GM21360 (cell line): ENCODE measurements around the gene C1QTNF8.

ENCODE experiments used
- ATAC-seq: cut with Tn5 transposase; IDR thresholded peaks from one replicate; pipeline ENCODE4 v1.9.1; 2021; ENCODE audit warnings: mild to moderate bottlenecking, moderate library complexity; ENCODE audit not compliant: unreplicated experiment

Gene C1QTNF8, protein sequence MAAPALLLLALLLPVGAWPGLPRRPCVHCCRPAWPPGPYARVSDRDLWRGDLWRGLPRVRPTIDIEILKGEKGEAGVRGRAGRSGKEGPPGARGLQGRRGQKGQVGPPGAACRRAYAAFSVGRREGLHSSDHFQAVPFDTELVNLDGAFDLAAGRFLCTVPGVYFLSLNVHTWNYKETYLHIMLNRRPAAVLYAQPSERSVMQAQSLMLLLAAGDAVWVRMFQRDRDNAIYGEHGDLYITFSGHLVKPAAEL

DNA sequence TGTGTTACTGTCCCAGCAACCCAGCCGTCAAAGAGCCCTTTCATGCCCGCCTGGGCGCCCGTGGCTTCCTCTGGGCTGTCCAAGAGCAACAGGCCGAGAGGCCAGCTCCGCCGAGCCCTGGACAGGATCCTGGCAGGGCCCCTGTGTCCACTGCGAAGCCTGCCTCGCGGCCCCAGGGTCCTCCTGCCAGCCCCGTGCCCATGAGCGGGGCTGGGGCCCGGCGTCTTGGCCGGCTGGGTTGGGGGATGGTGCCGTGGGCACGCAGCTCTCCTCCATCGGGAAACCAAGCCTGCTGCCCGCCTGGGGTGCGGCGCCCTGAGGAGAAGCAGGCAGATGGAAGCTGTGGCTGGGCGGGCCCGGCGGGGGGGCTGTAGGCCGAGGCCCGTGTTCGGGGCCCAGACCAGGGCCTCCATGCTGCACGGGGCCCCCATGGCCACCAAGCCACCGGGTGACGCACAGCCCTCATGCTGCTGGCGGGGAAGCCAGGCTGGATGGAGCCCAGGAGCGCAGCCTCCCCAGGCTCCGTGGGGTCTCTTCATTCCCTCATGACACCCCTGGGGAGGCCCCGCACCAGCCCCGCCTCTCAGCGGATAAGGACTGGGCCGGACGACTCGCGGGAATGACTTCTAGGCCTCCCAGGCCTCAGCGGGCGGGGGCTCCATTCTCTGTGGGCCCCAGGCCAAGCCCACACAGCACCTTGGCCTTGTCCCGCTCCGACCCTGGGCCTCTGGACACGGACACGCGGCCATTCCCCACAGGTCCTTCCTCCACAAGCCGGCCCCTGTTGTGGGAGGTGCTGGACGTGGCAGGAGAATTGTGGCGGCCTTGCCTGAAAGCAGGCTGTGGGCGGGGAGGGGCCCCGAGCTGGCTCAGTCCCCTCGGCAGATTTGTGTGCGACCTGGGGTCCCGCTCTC is at the start of gene C1QTNF8:
Gene C1QTNF8 (minus strand): TSS at position 76 of the 914 bp plus-strand sequence. CDS start 1,322 bp downstream, outside the sequence.
- no peak for ATAC-seq

DNA sequence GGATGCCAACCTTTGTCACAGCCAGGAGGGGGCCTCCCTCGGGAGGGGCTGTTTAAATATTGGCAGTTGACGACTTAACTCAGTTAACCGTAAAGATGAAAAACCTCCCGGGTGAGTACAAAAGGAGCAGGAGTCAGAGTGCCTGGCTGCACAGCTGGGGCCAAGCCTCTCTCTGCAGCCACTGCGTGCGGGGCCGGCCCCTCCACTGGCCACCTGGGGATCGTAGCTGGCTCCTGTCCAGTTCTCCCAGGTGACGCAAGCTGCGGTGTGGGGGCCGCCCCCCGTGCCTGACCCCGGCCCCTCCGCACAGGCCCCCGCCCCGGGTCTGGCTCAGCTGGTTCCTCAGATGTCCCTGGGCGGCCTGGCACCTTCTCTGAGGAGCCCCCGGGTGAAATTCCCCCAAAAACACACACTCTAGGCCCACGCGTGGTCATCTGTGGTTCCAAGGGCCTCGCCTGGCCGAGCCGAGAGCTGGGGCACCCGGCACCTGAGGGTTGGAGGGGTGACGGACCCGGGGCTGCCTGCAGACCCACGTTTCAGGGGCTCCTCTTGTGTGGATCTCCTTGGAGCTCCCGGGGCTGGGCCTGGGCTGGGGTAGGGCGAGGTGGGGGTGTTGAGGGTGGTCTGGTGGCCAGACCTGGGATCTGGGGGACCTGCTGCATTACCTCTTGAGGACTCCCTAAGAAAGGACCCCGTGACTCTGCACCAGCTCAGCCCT is 49.5 kb upstream of the C1QTNF8 start:
- ATAC-seq = no peak

GRCh38 chr16:1144476-1145382 is 48.7 kb upstream of the C1QTNF8 start:
- ATAC-seq = no peak

DNA sequence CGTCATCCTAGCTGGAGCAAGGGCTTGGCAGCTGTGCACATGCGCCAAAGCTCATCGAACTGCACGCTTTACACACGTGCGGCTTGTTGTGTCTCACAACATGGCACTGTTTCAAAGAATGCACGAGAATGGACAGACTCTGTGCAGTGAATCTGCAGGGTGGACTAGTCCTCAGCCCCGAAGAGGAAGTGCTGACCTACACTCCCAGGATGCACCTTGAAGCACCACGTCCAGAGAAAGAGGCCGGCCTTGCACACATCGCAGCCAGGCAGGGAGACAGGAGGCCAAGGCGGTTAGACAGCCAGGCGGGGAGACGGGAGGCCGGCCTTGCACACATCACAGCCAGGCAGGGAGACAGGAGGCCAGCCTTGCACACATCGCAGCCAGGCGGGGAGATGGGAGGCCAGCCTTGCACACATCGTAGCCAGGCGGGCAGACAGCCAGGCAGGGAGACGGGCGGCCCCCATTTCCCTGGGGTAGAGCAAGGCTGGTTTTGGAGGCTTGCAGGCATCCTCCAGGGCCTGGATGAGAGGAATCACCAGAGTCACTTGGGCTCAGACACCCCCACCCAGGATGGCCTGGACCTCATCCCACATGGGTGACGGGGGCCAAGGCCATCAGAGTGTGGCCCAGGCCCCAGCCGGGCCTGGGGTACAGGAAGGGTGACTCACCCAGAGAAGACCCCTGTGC is 47.9 kb upstream of the C1QTNF8 start:
- no peak for ATAC-seq

GRCh38 chr16:1142911-1143310 is 46.9 kb upstream of the C1QTNF8 start:
- ATAC-seq = no peak

DNA sequence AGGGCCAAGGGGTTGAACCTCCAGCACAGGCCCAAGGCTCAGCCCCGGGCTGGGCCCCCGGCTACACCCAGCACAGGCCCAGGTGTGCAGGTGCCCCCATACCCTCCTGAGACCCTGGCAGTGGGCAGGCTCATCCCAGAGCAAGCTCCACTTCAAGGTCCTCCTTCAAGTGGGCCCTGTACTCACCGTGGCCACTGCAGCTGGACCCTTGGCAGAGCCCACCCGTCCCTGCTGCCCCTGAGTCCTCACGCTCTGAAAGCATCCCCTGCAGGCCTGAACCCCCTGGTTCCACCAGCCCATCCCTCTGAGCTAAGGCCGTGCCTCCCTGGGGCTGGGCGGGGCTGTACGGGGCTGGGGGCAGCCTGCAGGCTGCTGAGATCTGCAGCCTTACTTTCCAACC is 45.7 kb upstream of the C1QTNF8 start:
- ATAC-seq = no peak

- ATAC-seq = no peak
Observed at GRCh38 chr16:1141191-1141590, 45.1 kb upstream of the C1QTNF8 start.

DNA sequence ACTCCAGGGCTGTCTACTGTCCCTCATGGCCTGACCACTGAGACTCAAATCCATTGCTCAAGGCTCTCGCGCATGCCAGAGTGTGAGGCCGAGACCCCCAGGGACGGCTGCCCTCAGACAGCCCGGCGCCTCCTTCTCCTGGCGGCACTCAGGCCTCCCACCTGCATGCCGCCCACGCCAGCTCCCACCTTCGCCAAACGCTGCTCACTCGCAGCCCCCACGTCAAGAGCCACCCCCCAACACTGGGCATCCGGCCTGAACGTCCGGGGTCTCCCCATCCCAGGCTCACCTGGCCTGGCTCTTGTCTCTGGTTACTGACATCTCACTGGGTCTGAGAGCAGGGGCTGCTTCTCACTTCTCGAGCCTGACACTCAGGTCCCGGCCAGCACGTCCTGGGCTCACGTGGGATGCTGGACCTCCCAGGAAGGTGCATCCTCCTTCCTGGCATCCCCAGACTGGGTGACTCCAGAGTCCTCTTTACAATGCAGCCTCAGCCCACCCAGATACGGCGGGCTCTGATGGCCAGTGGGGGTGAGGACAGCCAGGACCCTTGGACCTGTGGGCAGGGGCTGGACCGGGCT is 44.6 kb upstream of the C1QTNF8 start:
- ATAC-seq = no peak

DNA sequence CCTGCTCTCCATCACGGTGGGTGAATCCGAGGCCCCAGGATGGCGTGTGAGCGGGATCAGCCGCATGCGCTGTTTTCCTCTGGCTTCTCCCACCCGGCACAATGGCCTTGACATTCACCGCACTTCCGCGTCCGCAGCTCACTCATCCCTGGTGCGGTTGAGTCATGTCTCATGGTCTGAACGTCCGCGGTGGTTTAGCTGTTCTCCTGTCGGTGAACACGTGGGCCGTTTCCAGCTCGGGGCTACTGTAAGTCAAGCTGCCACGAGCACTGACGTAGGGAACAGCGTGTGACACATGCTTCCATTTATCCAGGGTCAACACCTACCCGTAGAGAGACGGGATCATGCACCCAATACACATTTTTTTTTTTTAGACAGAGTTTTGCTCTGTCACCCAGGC is 41.6 kb upstream of the C1QTNF8 start:
- no peak for ATAC-seq

GRCh38 chr16:1135459-1135825 is 39.4 kb upstream of the C1QTNF8 start:
- no peak for ATAC-seq

- ATAC-seq = no peak
Observed at GRCh38 chr16:1134776-1135458, 38.9 kb upstream of the C1QTNF8 start.

- ATAC-seq = no peak
Observed at GRCh38 chr16:1133810-1134520, 37.9 kb upstream of the C1QTNF8 start.

GRCh38 chr16:1133271-1133670 is 37.2 kb upstream of the C1QTNF8 start:
- ATAC-seq = no peak

DNA sequence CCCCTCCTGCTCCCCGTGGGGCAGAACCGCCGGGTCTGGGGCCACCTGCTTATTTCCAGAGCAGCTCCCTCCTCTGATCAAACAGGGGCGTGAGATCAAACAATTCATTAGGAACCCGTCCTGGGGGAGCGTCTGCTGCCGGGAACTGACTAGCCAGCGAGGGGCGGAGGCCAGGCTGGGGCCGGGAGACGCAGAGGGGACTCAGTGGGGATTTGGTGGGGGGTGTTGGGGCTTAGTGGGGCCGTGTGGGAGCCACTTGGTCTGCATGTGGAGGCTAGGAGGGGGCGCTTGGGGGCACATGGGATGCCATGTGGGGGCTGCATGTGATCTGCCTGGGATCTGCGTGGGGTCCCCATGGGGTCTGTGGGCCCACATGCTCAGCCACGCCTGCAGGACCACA is 36.4 kb upstream of the C1QTNF8 start:
- no peak for ATAC-seq

GRCh38 chr16:1131378-1131994 is 35.4 kb upstream of the C1QTNF8 start:
- ATAC-seq = no peak

DNA sequence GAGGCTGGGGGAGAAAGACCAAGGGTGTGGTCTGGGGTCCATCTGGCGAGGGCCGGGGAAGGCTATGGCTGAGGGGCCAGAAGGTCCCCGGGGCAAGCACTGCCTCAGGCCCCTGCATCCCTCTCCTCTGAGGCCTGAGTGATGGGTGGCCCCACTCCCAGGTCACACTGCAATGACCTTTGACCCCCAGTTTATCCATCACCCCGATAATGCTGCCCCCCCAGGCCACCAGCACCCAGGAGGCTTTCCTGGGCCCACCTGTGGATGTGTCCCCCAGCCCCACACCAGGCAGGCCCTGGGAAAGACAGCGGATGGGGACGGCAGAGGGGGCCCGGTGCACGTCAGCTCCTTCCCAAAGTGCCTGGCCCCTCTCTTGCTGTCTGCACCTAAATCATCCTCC is 34.3 kb upstream of the C1QTNF8 start:
- ATAC-seq = no peak

DNA sequence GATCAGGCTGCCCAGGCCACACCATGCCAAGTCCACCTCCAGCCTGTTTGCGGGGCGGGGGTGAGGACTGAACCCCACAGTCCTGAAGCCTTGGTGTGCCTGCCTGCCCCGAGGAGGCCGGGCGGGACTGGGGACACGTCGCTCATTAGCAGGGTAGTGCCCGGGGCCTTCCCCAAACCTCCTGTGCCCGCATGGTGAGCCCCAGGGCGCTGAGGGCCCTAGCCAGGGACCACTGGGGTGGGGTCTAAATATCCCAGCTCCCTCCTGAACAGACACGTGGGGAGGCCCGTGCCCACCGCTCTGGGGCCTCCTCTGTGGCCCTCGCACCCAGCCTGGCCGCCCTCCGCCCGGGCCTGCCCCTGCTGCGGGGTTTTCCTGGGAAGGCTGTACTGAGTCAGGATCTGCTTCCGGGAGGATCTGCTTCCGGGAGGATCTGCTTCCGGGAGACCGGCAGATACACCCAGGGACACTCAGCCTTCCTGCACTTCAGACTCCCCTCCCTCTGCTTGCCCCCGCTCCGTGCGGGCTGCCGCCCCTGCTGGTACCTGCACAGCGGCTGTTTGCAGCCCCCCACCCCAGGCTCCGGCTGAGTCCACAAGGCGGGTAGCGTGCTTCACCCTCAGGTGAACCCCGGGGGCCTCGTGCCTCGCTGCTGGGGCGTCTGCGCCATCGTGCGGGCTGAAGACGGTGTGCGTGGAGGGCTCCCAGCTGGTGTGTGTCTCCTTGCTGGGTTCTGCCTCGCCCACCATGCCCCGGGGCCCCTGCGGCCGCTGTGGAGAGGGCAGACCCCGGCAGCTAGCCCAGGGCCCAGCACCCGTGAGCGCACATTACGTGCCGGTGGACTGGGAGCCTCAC is 33.3 kb upstream of the C1QTNF8 start:
- ATAC-seq = no peak
